Mucosa of stomach (tissue), 1 donor: ENCODE results near the gene MEOX1.

ENCODE experiments used
- H3K27me3 ChIP-seq: one replicate; pipeline ENCODE4 v1.7.0; 2013; ENCODE audit warnings: mild to moderate bottlenecking, low read length; ENCODE audit not compliant: control insufficient read depth, insufficient read depth
- H3K36me3 ChIP-seq: one replicate; pipeline ENCODE4 v1.7.0; 2013; ENCODE audit warnings: low read length; ENCODE audit not compliant: control insufficient read depth, insufficient read depth
- H3K4me1 ChIP-seq: one replicate; pipeline ENCODE4 v1.7.0; 2013; ENCODE audit warnings: mild to moderate bottlenecking, low read length; ENCODE audit not compliant: control insufficient read depth, insufficient read depth
- H3K4me3 ChIP-seq: one replicate; pipeline ENCODE4 v1.7.0; 2013; ENCODE audit warnings: low read length
- H3K9ac ChIP-seq: one replicate; pipeline ENCODE4 v1.7.0; 2013; ENCODE audit warnings: mild to moderate bottlenecking, low read length, moderate library complexity
- H3K9me3 ChIP-seq: one replicate; pipeline ENCODE4 v1.7.0; 2013; ENCODE audit warnings: mild to moderate bottlenecking, low read length, moderate library complexity; ENCODE audit not compliant: control insufficient read depth
- donor health status: Pancreatic carcinoma.

The MEOX1 gene

GRCh38 chr17:43664096-43664495, 2.4 kb upstream of the MEOX1 start:
- no peak overlapping the region for H3K9ac ChIP-seq
- peaks cover 9% of the 10 kb centered on the region for H3K4me1 ChIP-seq
- H3K9me3 ChIP-seq: no peaks in the 10 kb centered on the region
- no peak overlapping the region for H3K4me3 ChIP-seq
- peaks cover 3% of the 10 kb centered on the region for H3K27me3 ChIP-seq
- H3K36me3 ChIP-seq: no peaks in the 10 kb centered on the region

- Histone ChIP-seq H3K27me3 (peaks cover 3% of the 10 kb centered on the region), H3K4me3 (no peak overlapping the region), H3K9me3 (no peaks in the 10 kb centered on the region), H3K36me3 (no peaks in the 10 kb centered on the region), H3K4me1 (peaks cover 9% of the 10 kb centered on the region), H3K9ac (no peak overlapping the region)
These were observed 1.7 kb upstream of the MEOX1 start for GRCh38 chr17:43663383-43663782.

- Histone ChIP-seq H3K27me3 (peaks cover 3% of the 10 kb centered on the region), H3K36me3 (no peaks in the 10 kb centered on the region), H3K9me3 (no peaks in the 10 kb centered on the region), H3K4me1 (peaks cover 9% of the 10 kb centered on the region), H3K9ac (no peak overlapping the region), H3K4me3 (no peak overlapping the region)
These were observed 855 bp upstream of the MEOX1 start for GRCh38 chr17:43662413-43663141.

- H3K27me3 ChIP-seq: peaks cover 3% of the 10 kb centered on the region
- peaks cover 12% of the 10 kb centered on the region for H3K4me1 ChIP-seq
- H3K9ac ChIP-seq: no peak overlapping the region
- H3K36me3 ChIP-seq: no peaks in the 10 kb centered on the region
- no peak overlapping the region for H3K4me3 ChIP-seq
- no peaks in the 10 kb centered on the region for H3K9me3 ChIP-seq
These were observed 767 bp downstream of the MEOX1 start for GRCh38 chr17:43660816-43661493.

- no peak overlapping the region for H3K4me3 ChIP-seq
- no peaks in the 10 kb centered on the region for H3K36me3 ChIP-seq
- peaks cover 3% of the 10 kb centered on the region for H3K27me3 ChIP-seq
- H3K9ac ChIP-seq: no peak overlapping the region
- no peaks in the 10 kb centered on the region for H3K9me3 ChIP-seq
- peaks cover 6% of the 10 kb centered on the region for H3K4me1 ChIP-seq
These were observed 1.7 kb downstream of the MEOX1 start for GRCh38 chr17:43659823-43660617.

- H3K9ac ChIP-seq: no peak overlapping the region
- H3K4me1 ChIP-seq: peaks cover 6% of the 10 kb centered on the region
These were observed 2.8 kb downstream of the MEOX1 start for GRCh38 chr17:43658900-43659299.

GRCh38 chr17:43655693-43656255, 5.9 kb downstream of the MEOX1 start:
- H3K27me3 ChIP-seq: peaks cover 3% of the 10 kb centered on the region
- H3K9ac ChIP-seq: no peak overlapping the region
- H3K4me3 ChIP-seq: no peak overlapping the region
- H3K4me1 ChIP-seq: peaks cover 6% of the 10 kb centered on the region
- H3K9me3 ChIP-seq: no peaks in the 10 kb centered on the region
- H3K36me3 ChIP-seq: no peaks in the 10 kb centered on the region

More at GRCh38 chr17:43658900-43659299, 2.8 kb downstream of the MEOX1 start:
- no peaks in the 10 kb centered on the region for H3K36me3 ChIP-seq
- H3K9me3 ChIP-seq: no peaks in the 10 kb centered on the region
- no peak overlapping the region for H3K4me3 ChIP-seq
- H3K27me3 ChIP-seq: peaks cover 3% of the 10 kb centered on the region

GRCh38 chr17:43652124-43652480, 9.6 kb downstream of the MEOX1 start:
- H3K9me3 ChIP-seq: no peaks in the 10 kb centered on the region
- peaks cover 5% of the 10 kb centered on the region for H3K27me3 ChIP-seq
- no peak overlapping the region for H3K4me3 ChIP-seq
- no peaks in the 10 kb centered on the region for H3K36me3 ChIP-seq
- no peak overlapping the region for H3K9ac ChIP-seq
- H3K4me1 ChIP-seq: peaks cover 6% of the 10 kb centered on the region

GRCh38 chr17:43650471-43650870, 11.3 kb downstream of the MEOX1 start:
- H3K4me1 ChIP-seq: peaks cover 9% of the 10 kb centered on the region
- no peaks in the 10 kb centered on the region for H3K36me3 ChIP-seq
- peaks cover 20% of the 10 kb centered on the region for H3K27me3 ChIP-seq
- no peaks in the 10 kb centered on the region for H3K9me3 ChIP-seq
- no peak overlapping the region for H3K9ac ChIP-seq
- H3K4me3 ChIP-seq: no peak overlapping the region

GRCh38 chr17:43648916-43649315, 12.8 kb downstream of the MEOX1 start:
- Histone ChIP-seq H3K4me1 (peaks cover 10% of the 10 kb centered on the region), H3K4me3 (no peak overlapping the region), H3K27me3 (peaks cover 21% of the 10 kb centered on the region), H3K9ac (no peak overlapping the region), H3K9me3 (no peaks in the 10 kb centered on the region), H3K36me3 (no peaks in the 10 kb centered on the region)

GRCh38 chr17:43645765-43646481, 15.8 kb downstream of the MEOX1 start:
- Histone ChIP-seq H3K4me3 (no peak overlapping the region), H3K27me3 (peaks cover 21% of the 10 kb centered on the region), H3K4me1 (peaks cover 10% of the 10 kb centered on the region), H3K9ac (peak overlapping the region; percentile 60), H3K36me3 (no peaks in the 10 kb centered on the region), H3K9me3 (no peaks in the 10 kb centered on the region)
